Neural cell (in vitro differentiated cells): Measurements from ENCODE around the gene SMC4. TPM values are rescaled to one million over a fixed set of nuclear protein-coding genes. Genes with fewer than 3 reads are reported as not detected.

ENCODE experiments used
- H2AFZ ChIP-seq: fragments of 200-600, 300-800 bp; sonication (generic), shearing (Covaris generic); 2 replicates; pipeline ENCODE4 v1.6.0; 2014; ENCODE audit warnings: low read depth, mild to moderate bottlenecking, antibody characterized with exemption, low read length, moderate library complexity
- H3F3A ChIP-seq: fragments of 200-600 bp; shearing (Covaris generic); 2 replicates; pipeline ENCODE4 v1.6.1; 2016; ENCODE audit warnings: mild to moderate bottlenecking, moderate library complexity, mixed read lengths, antibody characterized with exemption, low read length; ENCODE audit not compliant: insufficient read depth, poor library complexity, severe bottlenecking
- H3K27ac ChIP-seq: fragments of 200-600, 300-800 bp; sonication (generic), shearing (Covaris generic); 2 replicates; pipeline ENCODE4 v1.5.1; 2014; ENCODE audit warnings: mild to moderate bottlenecking, low read length, moderate library complexity
- H3K27me3 ChIP-seq: fragments of 300-800, 200-600 bp; sonication (generic), shearing (Covaris generic); 2 replicates; pipeline ENCODE4 v1.6.0; 2014; ENCODE audit warnings: mild to moderate bottlenecking, low read depth, low read length, moderate library complexity; ENCODE audit not compliant: insufficient read depth
- H3K36me3 ChIP-seq: fragments of 300-800, 200-600 bp; sonication (generic), shearing (Covaris generic); 2 replicates; pipeline ENCODE4 v1.5.1; 2014; ENCODE audit warnings: mild to moderate bottlenecking, antibody characterized with exemption, low read length, moderate library complexity; ENCODE audit not compliant: insufficient read depth
- H3K4me2 ChIP-seq: fragments of 300-800, 200-600 bp; sonication (generic), shearing (Covaris generic); 2 replicates; pipeline ENCODE4 v1.6.0; 2014; ENCODE audit warnings: mild to moderate bottlenecking, low read length
- H3K4me3 ChIP-seq: fragments of 300-800, 200-600 bp; sonication (generic), shearing (Covaris generic); 2 replicates; pipeline ENCODE4 v1.5.1; 2014; ENCODE audit warnings: mild to moderate bottlenecking, low read length, moderate library complexity
- H3K79me2 ChIP-seq: fragments of 200-600 bp; shearing (Covaris generic); replicated peaks from 2 replicates; pipeline ENCODE4 v1.6.0; 2014; ENCODE audit warnings: mild to moderate bottlenecking, low read length, moderate library complexity; ENCODE audit not compliant: insufficient read depth
- H3K9ac ChIP-seq: fragments of 300-800, 200-600 bp; sonication (generic), shearing (Covaris generic); 2 replicates; pipeline ENCODE4 v1.6.1; 2016; ENCODE audit warnings: mild to moderate bottlenecking, low read length, mixed read lengths
- H3K9me2 ChIP-seq: fragments of 200-600 bp; shearing (Covaris generic); 2 replicates; pipeline ENCODE4 v1.6.1; 2016; ENCODE audit warnings: mild to moderate bottlenecking, low read length, mixed read lengths; ENCODE audit not compliant: insufficient read depth
- H3K9me3 ChIP-seq: fragments of 200-600, 300-800 bp; sonication (generic), shearing (Covaris generic); 2 replicates; pipeline ENCODE4 v1.6.1; 2016; ENCODE audit warnings: mild to moderate bottlenecking, mixed run types, low read length, moderate library complexity, mixed read lengths
- H4K20me1 ChIP-seq: fragments of 200-600 bp; shearing (Covaris generic); 2 replicates; pipeline ENCODE4 v1.6.1; 2016; ENCODE audit warnings: mild to moderate bottlenecking, mixed run types; ENCODE audit not compliant: insufficient read depth
- CTCF ChIP-seq: fragments of 450-650 bp; IDR thresholded peaks from 2 replicates; pipeline ENCODE4 v1.5.1; 2014; ENCODE audit warnings: antibody characterized with exemption, mild to moderate bottlenecking, moderate library complexity; ENCODE audit not compliant: poor library complexity, severe bottlenecking
- EP300 ChIP-seq: fragments of 450-650 bp; conservative IDR thresholded peaks from 2 replicates; pipeline ENCODE4 v1.6.1; 2014; ENCODE audit warnings: antibody characterized with exemption, mild to moderate bottlenecking, moderate library complexity; ENCODE audit not compliant: poor library complexity, severe bottlenecking
- EZH2 ChIP-seq: fragments of 200-600, 300-800 bp; shearing (Covaris generic), sonication (generic); IDR thresholded peaks from 2 replicates; pipeline ENCODE4 v1.6.1; 2014; ENCODE audit warnings: antibody characterized with exemption, low read length, borderline replicate concordance, mild to moderate bottlenecking; ENCODE audit not compliant: insufficient read depth, poor library complexity, severe bottlenecking
- MXI1 ChIP-seq: fragments of 450-650 bp; conservative IDR thresholded peaks from 2 replicates; pipeline ENCODE4 v1.6.1; 2014; ENCODE audit warnings: antibody characterized with exemption, mild to moderate bottlenecking; ENCODE audit not compliant: poor library complexity, severe bottlenecking
- POLR2AphosphoS5 ChIP-seq: IDR thresholded peaks from 2 replicates; pipeline ENCODE4 v1.6.1; 2012
- RAD21 ChIP-seq: fragments of 450-650 bp; conservative IDR thresholded peaks from 2 replicates; pipeline ENCODE4 v1.6.1; 2014; ENCODE audit warnings: antibody characterized with exemption, mild to moderate bottlenecking, moderate library complexity
- SMC3 ChIP-seq: fragments of 450-650 bp; conservative IDR thresholded peaks from 2 replicates; pipeline ENCODE4 v1.6.1; 2014; ENCODE audit warnings: antibody characterized with exemption, mild to moderate bottlenecking, moderate library complexity; ENCODE audit not compliant: poor library complexity
- TAF1 ChIP-seq: IDR thresholded peaks from 2 replicates; pipeline ENCODE4 v1.6.1; 2012; ENCODE audit warnings: low read depth
- polyA plus RNA-seq: library from polyadenylated mRNA; depleted of rRNA; stranded (reverse); fragments of >200 nt; gene quantifications from 2 replicates; pipeline ENCODE4 v1.2.3, GENCODE V29; 2014
- TF ChIP-seq, protein P1 (sequence below): IDR thresholded peaks from 2 replicates; pipeline ENCODE4 v1.6.1; 2012; ENCODE audit warnings: borderline replicate concordance

SMC4 gene
- polyA plus RNA-seq, 1 donor from 2014 or later: 17.4 TPM

- no peaks in the 10 kb centered on the region for H3K9me3 ChIP-seq
- no peak overlapping the region for H3K4me3 ChIP-seq
- peaks cover 43% of the 10 kb centered on the region for H3K79me2 ChIP-seq
- H3K27ac ChIP-seq: no peak overlapping the region
- H3K4me2 ChIP-seq: no peak overlapping the region
- H4K20me1 ChIP-seq: no peaks in the 10 kb centered on the region
- H3K36me3 ChIP-seq: no peaks in the 10 kb centered on the region
- TF ChIP-seq RAD21: no peak
- no peak for TF ChIP-seq POLR2AphosphoS5
- no peak for TF ChIP-seq EP300
- no peak for TF ChIP-seq EZH2
- TF ChIP-seq CTCF: no peak
- TF ChIP-seq MXI1: no peak
- TF ChIP-seq TAF1: no peak
- TF ChIP-seq SMC3: no peak
- TF ChIP-seq, protein P1, sequence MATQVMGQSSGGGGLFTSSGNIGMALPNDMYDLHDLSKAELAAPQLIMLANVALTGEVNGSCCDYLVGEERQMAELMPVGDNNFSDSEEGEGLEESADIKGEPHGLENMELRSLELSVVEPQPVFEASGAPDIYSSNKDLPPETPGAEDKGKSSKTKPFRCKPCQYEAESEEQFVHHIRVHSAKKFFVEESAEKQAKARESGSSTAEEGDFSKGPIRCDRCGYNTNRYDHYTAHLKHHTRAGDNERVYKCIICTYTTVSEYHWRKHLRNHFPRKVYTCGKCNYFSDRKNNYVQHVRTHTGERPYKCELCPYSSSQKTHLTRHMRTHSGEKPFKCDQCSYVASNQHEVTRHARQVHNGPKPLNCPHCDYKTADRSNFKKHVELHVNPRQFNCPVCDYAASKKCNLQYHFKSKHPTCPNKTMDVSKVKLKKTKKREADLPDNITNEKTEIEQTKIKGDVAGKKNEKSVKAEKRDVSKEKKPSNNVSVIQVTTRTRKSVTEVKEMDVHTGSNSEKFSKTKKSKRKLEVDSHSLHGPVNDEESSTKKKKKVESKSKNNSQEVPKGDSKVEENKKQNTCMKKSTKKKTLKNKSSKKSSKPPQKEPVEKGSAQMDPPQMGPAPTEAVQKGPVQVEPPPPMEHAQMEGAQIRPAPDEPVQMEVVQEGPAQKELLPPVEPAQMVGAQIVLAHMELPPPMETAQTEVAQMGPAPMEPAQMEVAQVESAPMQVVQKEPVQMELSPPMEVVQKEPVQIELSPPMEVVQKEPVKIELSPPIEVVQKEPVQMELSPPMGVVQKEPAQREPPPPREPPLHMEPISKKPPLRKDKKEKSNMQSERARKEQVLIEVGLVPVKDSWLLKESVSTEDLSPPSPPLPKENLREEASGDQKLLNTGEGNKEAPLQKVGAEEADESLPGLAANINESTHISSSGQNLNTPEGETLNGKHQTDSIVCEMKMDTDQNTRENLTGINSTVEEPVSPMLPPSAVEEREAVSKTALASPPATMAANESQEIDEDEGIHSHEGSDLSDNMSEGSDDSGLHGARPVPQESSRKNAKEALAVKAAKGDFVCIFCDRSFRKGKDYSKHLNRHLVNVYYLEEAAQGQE: no peak
- no peak overlapping the region for H2AFZ ChIP-seq
- H3K27me3 ChIP-seq: no peaks in the 10 kb centered on the region
- no peak overlapping the region for H3K9ac ChIP-seq
- H3F3A ChIP-seq: no peaks in the 10 kb centered on the region
- H3K9me2 ChIP-seq: no peaks in the 10 kb centered on the region
These were observed 45.0 kb downstream of the SMC4 start for GRCh38 chr3:160444411-160444810.

DNA sequence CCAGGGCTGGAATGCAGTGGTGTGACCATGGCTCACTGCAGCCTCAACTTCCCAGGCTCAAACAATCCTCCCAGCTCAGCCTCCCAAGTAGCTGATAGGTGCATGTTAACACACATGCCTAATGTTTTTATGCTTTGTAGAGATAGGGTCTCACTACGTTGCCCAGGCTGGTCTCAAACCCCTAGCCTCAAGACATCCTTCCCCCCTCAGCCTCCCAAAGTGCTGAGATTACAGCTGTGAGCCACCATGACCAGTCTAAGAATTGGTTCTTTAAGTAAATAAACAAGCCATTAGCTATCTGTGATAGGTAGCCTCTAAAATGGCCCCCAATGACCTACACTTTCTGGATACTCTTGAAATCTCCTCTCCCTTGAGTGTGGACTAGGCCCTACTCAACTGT lies 46.4 kb downstream of the SMC4 start:
- Histone ChIP-seq H3K9ac (no peak overlapping the region), H3K9me2 (no peaks in the 10 kb centered on the region), H2AFZ (no peak overlapping the region), H3K36me3 (no peaks in the 10 kb centered on the region), H3F3A (no peaks in the 10 kb centered on the region), H3K4me3 (no peak overlapping the region), H3K4me2 (no peak overlapping the region), H4K20me1 (no peaks in the 10 kb centered on the region), H3K27me3 (no peaks in the 10 kb centered on the region), H3K79me2 (peaks cover 43% of the 10 kb centered on the region), H3K27ac (no peak overlapping the region), H3K9me3 (no peaks in the 10 kb centered on the region)
- TF ChIP-seq MXI1 (no peak), EZH2 (no peak), TAF1 (no peak), EP300 (no peak), RAD21 (no peak), SMC3 (no peak), POLR2AphosphoS5 (no peak), CTCF (no peak)
- TF ChIP-seq, protein P1: no peak
